ENCODE measurements around the gene ACSS1.

ACSS1 gene

DNA sequence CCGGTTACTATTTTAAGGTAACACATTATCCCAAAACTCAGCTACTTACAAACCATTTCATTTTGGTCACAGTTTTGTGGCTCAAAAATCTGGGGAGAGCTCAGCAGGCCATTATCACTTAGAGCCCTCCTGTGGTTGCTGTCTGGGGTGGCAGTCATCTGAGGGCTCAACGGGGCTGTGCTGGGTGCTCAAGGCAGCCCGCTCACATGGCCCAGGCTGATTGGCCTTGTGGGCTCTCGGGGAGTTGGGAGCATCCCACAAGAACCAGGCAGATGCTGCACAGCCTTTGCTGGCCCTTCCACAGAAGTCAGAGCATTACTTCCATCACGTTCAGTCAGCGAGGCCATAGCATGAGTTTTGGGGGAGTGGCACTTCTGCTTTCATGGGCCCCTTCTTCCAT, 30.3 kb upstream of the ACSS1 start:
- Histone ChIP-seq H3K9me3 (ENCODE audit: low read depth, low read length) (no peaks in the 10 kb centered on the region), H3K27ac (no peak overlapping the region), H3K4me3 (no peak overlapping the region), H3K36me3 (ENCODE audit: insufficient read depth, low read length) (no peaks in the 10 kb centered on the region), H3K9ac (ENCODE audit: insufficient read length) (no peak overlapping the region)
- no peak for DNase-seq (ENCODE audit: low read depth, low spot score)
- TF ChIP-seq FOXP2 (optimal IDR thresholded peaks at IDR 0.05; ENCODE audit: control extremely low read depth, extremely low read length, insufficient read depth) (no peak), EZH2 (IDR thresholded peaks at IDR 0.05) (no peak), POLR2AphosphoS5 (IDR thresholded peaks at IDR 0.05; ENCODE audit: borderline replicate concordance, low read depth, low read length) (no peak)

- no peak overlapping the region for H3K4me3 ChIP-seq
Measured at GRCh38 chr20:25087186-25087929, 29.4 kb upstream of the ACSS1 start.

GRCh38 chr20:25085756-25086495, 28.0 kb upstream of the ACSS1 start:
- H3K27ac ChIP-seq: no peak overlapping the region
- TF ChIP-seq POLR2AphosphoS5 (IDR thresholded peaks at IDR 0.05; ENCODE audit: borderline replicate concordance, low read depth, low read length): no peak
- TF ChIP-seq FOXP2 (optimal IDR thresholded peaks at IDR 0.05; ENCODE audit: control extremely low read depth, extremely low read length, insufficient read depth): no peak
- no peak for TF ChIP-seq EZH2 (IDR thresholded peaks at IDR 0.05)
- no peak for DNase-seq (ENCODE audit: low read depth, low spot score)
- no peaks in the 10 kb centered on the region for H3K36me3 ChIP-seq (ENCODE audit: insufficient read depth, low read length)
- H3K9me3 ChIP-seq (ENCODE audit: low read depth, low read length): no peaks in the 10 kb centered on the region
- no peak overlapping the region for H3K9ac ChIP-seq (ENCODE audit: insufficient read length)
- H3K4me3 ChIP-seq: no peak overlapping the region

More at GRCh38 chr20:25087186-25087929, 29.4 kb upstream of the ACSS1 start:
- TF ChIP-seq FOXP2 (optimal IDR thresholded peaks at IDR 0.05; ENCODE audit: control extremely low read depth, extremely low read length, insufficient read depth): no peak
- H3K36me3 ChIP-seq (ENCODE audit: insufficient read depth, low read length): no peaks in the 10 kb centered on the region
- no peak overlapping the region for H3K9ac ChIP-seq (ENCODE audit: insufficient read length)
- no peak overlapping the region for H3K27ac ChIP-seq
- H3K9me3 ChIP-seq (ENCODE audit: low read depth, low read length): no peaks in the 10 kb centered on the region
- no peak for DNase-seq (ENCODE audit: low read depth, low spot score)

GRCh38 chr20:25084626-25085187, 26.8 kb upstream of the ACSS1 start:
- no peak for DNase-seq (ENCODE audit: low read depth, low spot score)

DNA sequence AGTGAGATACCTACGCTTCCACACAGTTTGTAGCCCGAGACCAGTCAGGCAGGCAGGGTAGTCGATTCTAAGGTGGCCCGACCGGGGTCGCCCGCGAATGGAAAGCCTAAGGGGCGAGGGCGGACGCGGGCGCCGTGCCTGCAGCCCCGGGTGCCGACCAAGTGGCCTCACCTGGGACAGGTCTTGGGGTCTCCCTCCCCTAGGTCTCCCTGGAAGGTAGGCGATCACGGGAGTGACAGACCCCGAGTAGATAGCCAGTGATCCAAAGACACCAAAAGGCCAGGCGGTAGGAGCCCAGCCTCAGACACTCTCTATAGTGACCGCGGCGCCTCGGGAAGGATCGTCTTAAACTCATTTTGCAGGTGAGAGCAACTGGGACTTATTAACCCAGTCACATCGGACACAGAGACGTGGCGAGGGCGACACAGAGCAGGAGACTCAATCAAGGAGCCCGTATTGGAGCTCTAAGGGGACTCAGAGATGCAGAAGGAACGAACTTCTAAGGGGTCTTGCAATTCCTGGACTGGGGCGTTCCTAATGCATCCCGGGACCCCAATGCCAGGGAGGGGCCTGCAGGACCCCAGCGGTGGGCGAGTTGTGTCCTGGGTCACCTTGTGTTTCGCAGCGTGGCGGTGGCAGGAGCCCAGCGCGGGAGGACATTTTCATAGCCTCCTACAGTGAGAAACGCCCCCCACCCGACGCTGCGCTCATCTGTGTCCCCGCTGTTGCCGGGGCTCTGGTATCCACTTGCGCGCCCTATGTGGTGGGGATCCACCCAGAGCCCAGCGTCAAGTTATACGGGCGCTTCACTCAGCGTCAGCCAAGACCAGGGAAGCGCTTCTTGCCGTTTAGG, 26.1 kb upstream of the ACSS1 start:
- Histone ChIP-seq H3K27ac (no peak overlapping the region), H3K4me3 (no peak overlapping the region), H3K9ac (ENCODE audit: insufficient read length) (no peak overlapping the region), H3K36me3 (ENCODE audit: insufficient read depth, low read length) (no peaks in the 10 kb centered on the region), H3K9me3 (ENCODE audit: low read depth, low read length) (no peaks in the 10 kb centered on the region)
- no peak for DNase-seq (ENCODE audit: low read depth, low spot score)
- TF ChIP-seq EZH2 (IDR thresholded peaks at IDR 0.05) (no peak), FOXP2 (optimal IDR thresholded peaks at IDR 0.05; ENCODE audit: control extremely low read depth, extremely low read length, insufficient read depth) (no peak), POLR2AphosphoS5 (IDR thresholded peaks at IDR 0.05; ENCODE audit: borderline replicate concordance, low read depth, low read length) (no peak)

More at GRCh38 chr20:25084626-25085187, 26.8 kb upstream of the ACSS1 start:
- H3K36me3 ChIP-seq (ENCODE audit: insufficient read depth, low read length): no peaks in the 10 kb centered on the region
- H3K4me3 ChIP-seq: no peak overlapping the region
- H3K9ac ChIP-seq (ENCODE audit: insufficient read length): no peak overlapping the region
- no peaks in the 10 kb centered on the region for H3K9me3 ChIP-seq (ENCODE audit: low read depth, low read length)
- TF ChIP-seq EZH2 (IDR thresholded peaks at IDR 0.05) (no peak), FOXP2 (optimal IDR thresholded peaks at IDR 0.05; ENCODE audit: control extremely low read depth, extremely low read length, insufficient read depth) (no peak), POLR2AphosphoS5 (IDR thresholded peaks at IDR 0.05; ENCODE audit: borderline replicate concordance, low read depth, low read length) (no peak)
- H3K27ac ChIP-seq: no peak overlapping the region

DNA sequence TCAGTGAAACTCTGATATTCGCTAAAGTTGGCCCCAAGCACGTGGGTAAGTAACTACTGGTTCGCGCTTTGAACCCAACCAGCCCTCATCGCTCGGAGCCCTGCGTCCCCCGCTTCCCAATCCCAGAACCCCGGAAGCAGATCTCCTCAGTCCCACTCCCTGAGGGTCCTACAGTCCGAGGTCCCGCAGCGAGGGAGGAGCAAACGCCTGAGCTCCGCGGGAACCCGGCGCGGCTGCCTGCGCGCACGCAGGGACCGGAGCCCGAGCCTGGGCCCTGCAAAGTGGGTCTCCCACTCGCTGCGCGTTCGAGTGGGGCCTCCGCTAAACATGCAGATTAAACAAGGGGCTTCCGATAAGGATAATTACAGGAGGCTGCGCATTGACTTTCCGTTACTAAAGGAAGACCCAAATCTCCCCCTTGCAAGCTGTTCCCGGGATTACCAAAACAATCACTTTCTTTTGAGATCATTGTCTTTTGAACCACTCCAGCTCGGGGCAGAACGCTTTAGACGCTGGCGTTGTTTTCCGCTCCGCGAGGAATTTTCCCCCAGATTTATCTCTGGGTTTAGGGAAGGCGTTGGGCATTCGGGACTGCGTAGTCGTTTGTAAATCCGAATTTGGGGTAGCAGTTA, 25.3 kb upstream of the ACSS1 start:
- Histone ChIP-seq H3K9me3 (ENCODE audit: low read depth, low read length) (no peaks in the 10 kb centered on the region), H3K36me3 (ENCODE audit: insufficient read depth, low read length) (no peaks in the 10 kb centered on the region), H3K27ac (no peak overlapping the region), H3K4me3 (no peak overlapping the region), H3K9ac (ENCODE audit: insufficient read length) (no peak overlapping the region)
- DNase-seq (ENCODE audit: low read depth, low spot score): no peak
- TF ChIP-seq EZH2 (IDR thresholded peaks at IDR 0.05) (no peak), FOXP2 (optimal IDR thresholded peaks at IDR 0.05; ENCODE audit: control extremely low read depth, extremely low read length, insufficient read depth) (no peak), POLR2AphosphoS5 (IDR thresholded peaks at IDR 0.05; ENCODE audit: borderline replicate concordance, low read depth, low read length) (no peak)

GRCh38 chr20:25082498-25082873, 24.5 kb upstream of the ACSS1 start:
- Histone ChIP-seq H3K9ac (ENCODE audit: insufficient read length) (no peak overlapping the region), H3K27ac (no peak overlapping the region), H3K36me3 (ENCODE audit: insufficient read depth, low read length) (no peaks in the 10 kb centered on the region), H3K9me3 (ENCODE audit: low read depth, low read length) (no peaks in the 10 kb centered on the region), H3K4me3 (no peak overlapping the region)
- TF ChIP-seq FOXP2 (optimal IDR thresholded peaks at IDR 0.05; ENCODE audit: control extremely low read depth, extremely low read length, insufficient read depth) (no peak), EZH2 (IDR thresholded peaks at IDR 0.05) (no peak), POLR2AphosphoS5 (IDR thresholded peaks at IDR 0.05; ENCODE audit: borderline replicate concordance, low read depth, low read length) (no peak)
- no peak for DNase-seq (ENCODE audit: low read depth, low spot score)

Measured in SK-N-MC (cell line).